ENCODE results near the gene ALAS1. TPM values are rescaled to one million over a fixed set of nuclear protein-coding genes. Genes with fewer than 3 reads are reported as not detected.
A peak's percentile ranks its signal among the peaks of the same experiment; 100 is the strongest.

Gene ALAS1
- total and polyA plus RNA-seq, 9 of the 15 experiments (the other 6 are each of a cell fraction or from before 2014, with no cell fraction given) = 21.4 to 49.5 (median 34.4) TPM

DNA sequence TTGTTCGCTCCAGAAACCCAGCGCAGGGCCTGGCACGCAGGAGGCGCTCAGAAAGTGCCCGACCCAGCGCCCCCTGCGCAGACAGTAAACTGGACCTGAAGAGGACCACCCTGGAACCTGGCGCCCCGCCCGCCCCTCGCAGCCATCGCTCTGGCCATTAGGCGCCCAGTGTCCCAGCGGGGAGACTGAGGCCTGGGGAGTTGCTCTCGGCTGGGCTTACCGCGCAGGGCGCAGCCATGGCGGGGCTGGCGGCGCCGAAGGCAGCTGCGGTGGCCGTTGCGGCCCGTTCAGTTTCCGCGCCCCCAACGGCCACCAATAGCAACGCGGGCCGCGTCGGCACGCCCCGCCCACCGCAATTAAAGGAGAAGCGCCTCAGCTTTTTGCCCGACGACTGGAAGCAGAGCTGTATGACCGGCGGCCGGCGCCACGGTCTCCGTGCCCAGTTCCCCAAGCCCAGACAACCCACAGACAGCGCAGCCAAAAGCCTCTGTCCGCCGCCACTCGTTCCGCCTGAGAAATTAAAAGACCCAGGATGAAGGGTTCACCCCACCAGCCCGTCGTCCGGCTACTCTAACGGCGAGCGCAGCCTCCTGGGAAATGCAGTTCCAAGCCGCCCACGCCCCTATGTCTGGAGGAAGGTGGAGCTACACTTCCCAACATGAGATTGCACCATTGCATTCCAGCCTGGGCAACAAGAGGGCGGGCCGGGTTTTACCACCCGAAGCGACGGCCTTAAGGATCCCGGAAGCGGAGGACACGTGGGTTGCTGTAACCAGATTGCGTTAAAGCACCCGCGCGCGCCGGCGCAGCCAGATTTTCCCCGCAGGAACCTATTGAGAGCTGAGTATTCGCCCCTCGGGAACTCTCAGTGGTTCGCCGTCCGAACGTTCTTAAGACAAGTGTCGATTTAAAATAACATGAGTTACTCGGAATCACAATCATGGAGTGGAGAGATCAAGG lies 43.5 kb upstream of the ALAS1 start, which contains the start of gene POC1A (continued):
- TF ChIP-seq STAT5B (CRISPR knock-in tag; IDR thresholded peaks at IDR 0.05) = no peak
- TF ChIP-seq, protein P1, sequence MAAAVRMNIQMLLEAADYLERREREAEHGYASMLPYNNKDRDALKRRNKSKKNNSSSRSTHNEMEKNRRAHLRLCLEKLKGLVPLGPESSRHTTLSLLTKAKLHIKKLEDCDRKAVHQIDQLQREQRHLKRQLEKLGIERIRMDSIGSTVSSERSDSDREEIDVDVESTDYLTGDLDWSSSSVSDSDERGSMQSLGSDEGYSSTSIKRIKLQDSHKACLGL (CRISPR knock-in tag; IDR thresholded peaks at IDR 0.05; ENCODE audit: borderline replicate concordance, poor library complexity, severe bottlenecking) = peak; percentile 72
- TF ChIP-seq PHB2 (IDR thresholded peaks at IDR 0.05; ENCODE audit: low read depth) = no peak
- no peak for TF ChIP-seq ZFP30 (CRISPR knock-in tag; IDR thresholded peaks at IDR 0.05; ENCODE audit: borderline replicate concordance)
- TF ChIP-seq HIVEP1 (CRISPR knock-in tag; IDR thresholded peaks at IDR 0.05) = no peak
- peak; percentile 91 for TF ChIP-seq EP400 (IDR thresholded peaks at IDR 0.05)
- TF ChIP-seq CREB1 (IDR thresholded peaks at IDR 0.05) = peak; percentile 47
- TF ChIP-seq CREB1 (CRISPR knock-in tag; IDR thresholded peaks at IDR 0.05) = peak; percentile 66
- TF ChIP-seq, protein P2, sequence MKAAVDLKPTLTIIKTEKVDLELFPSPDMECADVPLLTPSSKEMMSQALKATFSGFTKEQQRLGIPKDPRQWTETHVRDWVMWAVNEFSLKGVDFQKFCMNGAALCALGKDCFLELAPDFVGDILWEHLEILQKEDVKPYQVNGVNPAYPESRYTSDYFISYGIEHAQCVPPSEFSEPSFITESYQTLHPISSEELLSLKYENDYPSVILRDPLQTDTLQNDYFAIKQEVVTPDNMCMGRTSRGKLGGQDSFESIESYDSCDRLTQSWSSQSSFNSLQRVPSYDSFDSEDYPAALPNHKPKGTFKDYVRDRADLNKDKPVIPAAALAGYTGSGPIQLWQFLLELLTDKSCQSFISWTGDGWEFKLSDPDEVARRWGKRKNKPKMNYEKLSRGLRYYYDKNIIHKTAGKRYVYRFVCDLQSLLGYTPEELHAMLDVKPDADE (conservative IDR thresholded peaks at IDR 0.05; ENCODE audit: control insufficient read depth, low read depth, low read length) = peak; percentile 75
- TF ChIP-seq CTBP1 (IDR thresholded peaks at IDR 0.05; ENCODE audit: borderline replicate concordance) = peak; percentile 88
- TF ChIP-seq, protein P3, sequence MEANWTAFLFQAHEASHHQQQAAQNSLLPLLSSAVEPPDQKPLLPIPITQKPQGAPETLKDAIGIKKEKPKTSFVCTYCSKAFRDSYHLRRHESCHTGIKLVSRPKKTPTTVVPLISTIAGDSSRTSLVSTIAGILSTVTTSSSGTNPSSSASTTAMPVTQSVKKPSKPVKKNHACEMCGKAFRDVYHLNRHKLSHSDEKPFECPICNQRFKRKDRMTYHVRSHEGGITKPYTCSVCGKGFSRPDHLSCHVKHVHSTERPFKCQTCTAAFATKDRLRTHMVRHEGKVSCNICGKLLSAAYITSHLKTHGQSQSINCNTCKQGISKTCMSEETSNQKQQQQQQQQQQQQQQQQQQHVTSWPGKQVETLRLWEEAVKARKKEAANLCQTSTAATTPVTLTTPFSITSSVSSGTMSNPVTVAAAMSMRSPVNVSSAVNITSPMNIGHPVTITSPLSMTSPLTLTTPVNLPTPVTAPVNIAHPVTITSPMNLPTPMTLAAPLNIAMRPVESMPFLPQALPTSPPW (CRISPR knock-in tag; IDR thresholded peaks at IDR 0.05) = peak; percentile 56; the same call in 1 of the 2 replicates
- no peak for TF ChIP-seq ZNF830 (CRISPR knock-in tag; IDR thresholded peaks at IDR 0.05)
- TF ChIP-seq JUNB (CRISPR knock-in tag; conservative IDR thresholded peaks at IDR 0.05) = no peak
- peak; percentile 86 for TF ChIP-seq SP1 (CRISPR knock-in tag; IDR thresholded peaks at IDR 0.05)
- peak; percentile 71 for TF ChIP-seq RBM25 (IDR thresholded peaks at IDR 0.05; ENCODE audit: low read depth, low read length, severe bottlenecking)
- TF ChIP-seq SRSF1 (IDR thresholded peaks at IDR 0.05; ENCODE audit: low read depth, low read length) = no peak
- TF ChIP-seq, protein P4, sequence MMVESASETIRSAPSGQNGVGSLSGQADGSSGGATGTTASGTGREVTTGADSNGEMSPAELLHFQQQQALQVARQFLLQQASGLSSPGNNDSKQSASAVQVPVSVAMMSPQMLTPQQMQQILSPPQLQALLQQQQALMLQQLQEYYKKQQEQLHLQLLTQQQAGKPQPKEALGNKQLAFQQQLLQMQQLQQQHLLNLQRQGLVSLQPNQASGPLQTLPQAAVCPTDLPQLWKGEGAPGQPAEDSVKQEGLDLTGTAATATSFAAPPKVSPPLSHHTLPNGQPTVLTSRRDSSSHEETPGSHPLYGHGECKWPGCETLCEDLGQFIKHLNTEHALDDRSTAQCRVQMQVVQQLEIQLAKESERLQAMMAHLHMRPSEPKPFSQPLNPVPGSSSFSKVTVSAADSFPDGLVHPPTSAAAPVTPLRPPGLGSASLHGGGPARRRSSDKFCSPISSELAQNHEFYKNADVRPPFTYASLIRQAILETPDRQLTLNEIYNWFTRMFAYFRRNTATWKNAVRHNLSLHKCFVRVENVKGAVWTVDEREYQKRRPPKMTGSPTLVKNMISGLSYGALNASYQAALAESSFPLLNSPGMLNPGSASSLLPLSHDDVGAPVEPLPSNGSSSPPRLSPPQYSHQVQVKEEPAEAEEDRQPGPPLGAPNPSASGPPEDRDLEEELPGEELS (CRISPR knock-in tag; IDR thresholded peaks at IDR 0.05; ENCODE audit: borderline replicate concordance) = 0 out of 2 replicates have a peak, but pooled peaks have one; percentile 42
- peak; percentile 37 for TF ChIP-seq NFYB (IDR thresholded peaks at IDR 0.05; ENCODE audit: extremely low read depth, insufficient read length)
- no peak for TF ChIP-seq FUS (optimal IDR thresholded peaks at IDR 0.05; ENCODE audit: low read depth, low read length)

All from K562 (cell line).